ENCODE data around the gene ZNRF2. TPM values are rescaled to one million over a fixed set of nuclear protein-coding genes. Genes with fewer than 3 reads are reported as not detected.

The ZNRF2 gene
- total RNA-seq, 1 experiment from 2014 or later: 22.1 TPM

- no peak overlapping the region for H3K27ac ChIP-seq (ENCODE audit: low read length)
- no peaks in the 10 kb centered on the region; the same call in 1 of the 2 replicates for H3K27me3 ChIP-seq (ENCODE audit: control insufficient read depth, insufficient read depth, low read length)
- ChIA-PET POLR2A (no interaction called here), CTCF (no interaction called here)
- DNase-seq (ENCODE audit: low read depth, low spot score): no peak
- BruUV-seq (replicated peaks): no TSS peak
- H3K4me3 ChIP-seq (ENCODE audit: low read depth in 2 of 2, low read length in 2 of 2): no peak overlapping the region
- in situ Hi-C loops (cut with HindIII; ENCODE audit: low pct_unique_long_range_greater_than_20kb, low sequenced_read_pairs): no loop called here
- TF ChIP-seq REST (IDR thresholded peaks at IDR 0.05; ENCODE audit: insufficient read depth in 1 of 2, low read depth in 2 of 2, low read length in 1 of 2) (no peak), TCF7L2 (IDR thresholded peaks at IDR 0.05; ENCODE audit: low read depth, low read length) (no peak), POLR2AphosphoS5 (IDR thresholded peaks at IDR 0.05; ENCODE audit: low read depth, low read length) (no peak), SIN3A (IDR thresholded peaks at IDR 0.05; ENCODE audit: borderline replicate concordance, insufficient read depth, low read depth, low read length) (no peak)
- TF ChIP-seq, protein P1, sequence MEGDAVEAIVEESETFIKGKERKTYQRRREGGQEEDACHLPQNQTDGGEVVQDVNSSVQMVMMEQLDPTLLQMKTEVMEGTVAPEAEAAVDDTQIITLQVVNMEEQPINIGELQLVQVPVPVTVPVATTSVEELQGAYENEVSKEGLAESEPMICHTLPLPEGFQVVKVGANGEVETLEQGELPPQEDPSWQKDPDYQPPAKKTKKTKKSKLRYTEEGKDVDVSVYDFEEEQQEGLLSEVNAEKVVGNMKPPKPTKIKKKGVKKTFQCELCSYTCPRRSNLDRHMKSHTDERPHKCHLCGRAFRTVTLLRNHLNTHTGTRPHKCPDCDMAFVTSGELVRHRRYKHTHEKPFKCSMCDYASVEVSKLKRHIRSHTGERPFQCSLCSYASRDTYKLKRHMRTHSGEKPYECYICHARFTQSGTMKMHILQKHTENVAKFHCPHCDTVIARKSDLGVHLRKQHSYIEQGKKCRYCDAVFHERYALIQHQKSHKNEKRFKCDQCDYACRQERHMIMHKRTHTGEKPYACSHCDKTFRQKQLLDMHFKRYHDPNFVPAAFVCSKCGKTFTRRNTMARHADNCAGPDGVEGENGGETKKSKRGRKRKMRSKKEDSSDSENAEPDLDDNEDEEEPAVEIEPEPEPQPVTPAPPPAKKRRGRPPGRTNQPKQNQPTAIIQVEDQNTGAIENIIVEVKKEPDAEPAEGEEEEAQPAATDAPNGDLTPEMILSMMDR (IDR thresholded peaks at IDR 0.05): no peak
- no peak for ATAC-seq
- no peaks in the 10 kb centered on the region for H3K36me3 ChIP-seq (ENCODE audit: control insufficient read depth, insufficient read depth, low read length)
- no peaks in the 10 kb centered on the region for H3K9me3 ChIP-seq (ENCODE audit: control insufficient read depth, insufficient read depth, low read depth, low read length)
- intact Hi-C loops (cut with micrococcal nuclease; ENCODE audit: unreplicated experiment): no loop called here
- no peaks in the 10 kb centered on the region for H3K4me1 ChIP-seq (ENCODE audit: control insufficient read depth, insufficient read depth, low read length)
These were observed 17.7 kb upstream of the ZNRF2 start for GRCh38 chr7:30266686-30267085.

DNA sequence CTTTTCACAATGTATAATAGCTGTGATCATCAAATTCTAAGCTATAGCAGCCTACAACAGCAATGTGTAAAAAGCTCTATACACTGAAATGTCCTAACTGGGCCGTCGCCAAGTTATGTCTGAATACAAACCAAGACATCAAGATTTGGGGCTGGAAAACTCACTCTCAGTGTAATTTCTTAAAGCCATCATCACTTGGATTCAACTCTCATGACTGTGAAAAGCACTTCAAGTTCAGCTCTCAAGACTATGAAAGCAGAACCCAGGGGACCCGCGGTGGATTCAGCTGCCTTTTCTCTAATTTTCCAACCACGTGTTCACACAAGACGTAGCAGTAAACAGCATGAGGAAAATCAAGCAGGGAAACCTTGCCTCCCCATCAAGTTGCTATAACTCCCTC lies 15.8 kb upstream of the ZNRF2 start:
- Histone ChIP-seq H3K27me3 (ENCODE audit: control insufficient read depth, insufficient read depth, low read length) (no peaks in the 10 kb centered on the region; the same call in 1 of the 2 replicates), H3K4me1 (ENCODE audit: control insufficient read depth, insufficient read depth, low read length) (no peaks in the 10 kb centered on the region), H3K4me3 (ENCODE audit: low read depth in 2 of 2, low read length in 2 of 2) (no peak overlapping the region), H3K27ac (ENCODE audit: low read length) (no peak overlapping the region), H3K36me3 (ENCODE audit: control insufficient read depth, insufficient read depth, low read length) (no peaks in the 10 kb centered on the region), H3K9me3 (ENCODE audit: control insufficient read depth, insufficient read depth, low read depth, low read length) (no peaks in the 10 kb centered on the region)
- DNase-seq (ENCODE audit: low read depth, low spot score) (no peak), ATAC-seq (no peak)
- in situ Hi-C loops (cut with HindIII; ENCODE audit: low pct_unique_long_range_greater_than_20kb, low sequenced_read_pairs): no loop called here
- BruUV-seq (replicated peaks): no TSS peak
- CTCF ChIA-PET: no interaction called here
- TF ChIP-seq POLR2AphosphoS5 (IDR thresholded peaks at IDR 0.05; ENCODE audit: low read depth, low read length) (no peak), SIN3A (IDR thresholded peaks at IDR 0.05; ENCODE audit: borderline replicate concordance, insufficient read depth, low read depth, low read length) (no peak), REST (IDR thresholded peaks at IDR 0.05; ENCODE audit: insufficient read depth in 1 of 2, low read depth in 2 of 2, low read length in 1 of 2) (no peak), TCF7L2 (IDR thresholded peaks at IDR 0.05; ENCODE audit: low read depth, low read length) (no peak)
- TF ChIP-seq, protein P1 (IDR thresholded peaks at IDR 0.05): no peak
- intact Hi-C loops (cut with micrococcal nuclease; ENCODE audit: unreplicated experiment): no loop called here
- POLR2A ChIA-PET: no interaction called here

Measured in Panc1 (cell line).